Subcutaneous adipose tissue (tissue), 4 donors: Measurements from ENCODE around the gene PTPRG. TPM values are rescaled to one million over a fixed set of nuclear protein-coding genes. Genes with fewer than 3 reads are reported as not detected.

ENCODE experiments used
- CTCF ChIP-seq: fragments of 450-650 bp; IDR thresholded peaks from one replicate; pipeline ENCODE4 v1.5.1; 2016; ENCODE audit warnings: low read depth, mild to moderate bottlenecking, control low read depth, antibody characterized with exemption, moderate library complexity
- total RNA-seq, 4 donors: library from RNA; depleted of rRNA; stranded (reverse); fragments of >200 nt; gene quantifications; one replicate each; pipeline ENCODE4 v1.1.0, GENCODE V29; 2016

PTPRG gene
- total RNA-seq, 4 donors from 2014 or later, result 115 to 164 (median 159) TPM

- no peak for TF ChIP-seq CTCF
Observed at GRCh38 chr3:61679026-61679425, 117.7 kb downstream of the PTPRG start.

- no peak for TF ChIP-seq CTCF
Observed at GRCh38 chr3:61680617-61681016, 119.2 kb downstream of the PTPRG start.

GRCh38 chr3:61681636-61682035, 120.3 kb downstream of the PTPRG start:
- TF ChIP-seq CTCF, result no peak

GRCh38 chr3:61682671-61683548, 121.5 kb downstream of the PTPRG start:
- no peak for TF ChIP-seq CTCF

GRCh38 chr3:61683549-61684236, 122.3 kb downstream of the PTPRG start:
- no peak for TF ChIP-seq CTCF

- TF ChIP-seq CTCF, result no peak
Observed at GRCh38 chr3:61684386-61684785, 123.0 kb downstream of the PTPRG start.

GRCh38 chr3:61685755-61686154, 124.4 kb downstream of the PTPRG start:
- no peak for TF ChIP-seq CTCF
